HEK293 (cell line): ENCODE results near the gene GSAP.

Source experiments
- CTCF ChIP-seq: fragments of 450-650 bp; formaldehyde crosslinking; IDR thresholded peaks from 2 replicates; pipeline ENCODE4 v1.5.1; 2016; ENCODE audit warnings: missing biosample characterization, missing genetic modification characterization
- KLF16 ChIP-seq: fragments of 450-650 bp; formaldehyde crosslinking; IDR thresholded peaks from 2 replicates; pipeline ENCODE4 v1.5.1; 2017; ENCODE audit warnings: missing biosample characterization, missing genetic modification characterization
- SP2 ChIP-seq: fragments of 450-650 bp; formaldehyde crosslinking; IDR thresholded peaks from 2 replicates; pipeline ENCODE4 v1.5.1; 2016; ENCODE audit warnings: missing biosample characterization, missing genetic modification characterization
- ZBTB17 ChIP-seq: fragments of 450-650 bp; formaldehyde crosslinking; IDR thresholded peaks from 2 replicates; pipeline ENCODE4 v1.5.1; 2016; ENCODE audit warnings: missing biosample characterization, missing genetic modification characterization
- ZNF214 ChIP-seq: fragments of 450-650 bp; formaldehyde crosslinking; IDR thresholded peaks from 2 replicates; pipeline ENCODE4 v1.5.1; 2017; ENCODE audit warnings: missing biosample characterization, mild to moderate bottlenecking, missing genetic modification characterization, borderline replicate concordance
- ZNF514 ChIP-seq: fragments of 450-650 bp; formaldehyde crosslinking; IDR thresholded peaks from 2 replicates; pipeline ENCODE4 v1.5.1; 2016; ENCODE audit warnings: missing biosample characterization, missing genetic modification characterization

- TF ChIP-seq ZNF214 (no peak), CTCF (tag by site-specific recombination) (no peak), KLF16 (no peak), SP2 (tag by site-specific recombination) (no peak), ZNF514 (no peak), ZBTB17 (no peak)
Measured at GRCh38 chr7:77430927-77431326, 14.8 kb upstream of the GSAP start.
